ENCODE results near the gene FBXO38. TPM values are rescaled to one million over a fixed set of nuclear protein-coding genes. Genes with fewer than 3 reads are reported as not detected.

Gene FBXO38
- total RNA-seq, 8 experiments from 2014 or later, result 28.0 to 62.0 (median 37.5) TPM

DNA sequence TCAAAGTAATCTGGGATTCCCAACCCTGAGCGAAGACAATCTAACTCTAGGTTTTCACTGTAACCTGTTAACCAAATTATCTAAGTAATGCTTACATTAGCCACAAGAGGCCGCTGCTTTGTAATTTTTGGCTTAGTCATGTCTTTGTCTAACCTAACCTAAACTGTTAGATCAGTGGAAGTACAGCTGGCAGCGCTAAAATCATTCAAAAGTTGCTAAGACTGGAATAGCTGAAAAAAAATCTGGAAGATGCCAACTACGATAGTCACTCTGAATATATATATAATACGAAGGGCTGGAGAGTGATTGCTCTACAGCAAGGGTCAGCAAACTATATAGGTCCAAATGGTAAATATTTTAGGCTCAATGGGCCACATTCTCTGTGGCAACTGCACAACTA is 60.2 kb downstream of the FBXO38 start:
- in situ Hi-C loops (cut with MboI; ENCODE audit: low pct_unique_long_range_greater_than_20kb in 2 of 9, low sequenced_read_pairs in 9 of 9, unreplicated experiment in 9 of 9), result loop anchor here in 5 of 9 experiments (10.0 to 25.0 kb wide), 5 partner anchors 281 to 668 kb away; no protein-coding TSS in a partner anchor
- ATAC-seq (replicated peaks in 6 of 8), result peak; percentile 55 to 84 (median 74)
- Histone ChIP-seq H3K4me3 (no peak overlapping the region), H3K4me1 (replicated peaks in 1 of 2) (no peaks in the 10 kb centered on the region), H3K27ac (no peak overlapping the region)
- 9 to 50% (median 30%) methylated on average over 1 to 5 of the region's 5 CpGs; no CpG with 5 or more reads in 1 of the 10 experiments for WGBS, 10 experiments

DNA sequence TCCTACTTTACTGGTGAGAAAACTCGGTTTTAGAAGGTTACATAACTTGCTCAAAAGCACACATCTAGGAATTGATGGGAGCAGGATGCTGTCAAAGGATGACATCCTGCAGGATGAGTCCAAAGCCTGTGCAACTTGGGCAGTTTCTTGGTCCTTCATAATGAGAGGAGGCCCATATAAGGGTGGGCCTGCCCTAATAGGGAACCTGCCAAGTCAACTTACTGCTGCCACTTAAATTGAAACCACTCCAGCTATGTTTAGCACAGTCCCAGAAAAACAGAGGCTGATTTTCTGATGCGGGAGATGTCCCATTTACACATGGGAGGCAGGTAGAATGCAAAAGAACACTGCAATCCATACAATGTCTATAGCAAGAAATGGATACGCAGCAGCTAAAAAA is 61.8 kb downstream of the FBXO38 start:
- no peak overlapping the region for H3K27ac ChIP-seq
- no peak overlapping the region for H3K4me3 ChIP-seq
- in situ Hi-C loops (cut with MboI; ENCODE audit: low pct_unique_long_range_greater_than_20kb in 2 of 9, low sequenced_read_pairs in 9 of 9, unreplicated experiment in 9 of 9), result loop anchor here in 5 of 9 experiments (10.0 to 25.0 kb wide), 5 partner anchors 279 to 667 kb away; no protein-coding TSS in a partner anchor
- ATAC-seq (replicated peaks in 6 of 8), result peak in 1 of 8 experiments; percentile 25
- WGBS, 10 experiments, result 63 to 100% (median 89%) methylated on average over 1 to 3 of the region's 3 CpGs; no CpG with 5 or more reads in 1 of the 10 experiments
- H3K4me1 ChIP-seq (replicated peaks in 1 of 2), result no peaks in the 10 kb centered on the region

DNA sequence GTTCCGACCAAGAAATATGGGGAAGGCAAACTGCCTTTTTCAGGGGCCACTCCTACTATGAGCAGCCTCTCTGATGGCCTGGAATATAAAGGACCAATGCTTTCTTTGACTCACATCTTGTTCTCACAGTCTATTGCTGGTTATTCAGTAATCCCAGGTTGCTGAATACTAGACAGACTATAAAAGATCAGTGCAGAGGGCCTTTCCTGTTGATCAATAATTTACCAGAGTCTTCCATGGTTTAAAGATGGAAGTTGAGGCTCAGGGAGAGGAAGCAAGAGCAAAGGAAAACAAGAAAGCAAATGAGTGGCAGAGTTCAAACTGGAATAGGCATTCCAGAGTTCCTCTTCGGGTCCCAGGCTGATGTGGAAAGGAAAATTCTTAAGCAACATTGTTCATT is 62.9 kb downstream of the FBXO38 start:
- Histone ChIP-seq H3K4me3 (no peak overlapping the region), H3K4me1 (replicated peaks in 1 of 2) (no peaks in the 10 kb centered on the region), H3K27ac (no peak overlapping the region)
- in situ Hi-C loops (cut with MboI; ENCODE audit: low pct_unique_long_range_greater_than_20kb in 2 of 9, low sequenced_read_pairs in 9 of 9, unreplicated experiment in 9 of 9), result loop anchor here in 5 of 9 experiments (10.0 to 25.0 kb wide), 5 partner anchors 278 to 666 kb away; no protein-coding TSS in a partner anchor
- 38 to 100% (median 67%) methylated on average over 1 to 2 of the region's 2 CpGs; no CpG with 5 or more reads in 2 of the 10 experiments for WGBS, 10 experiments
- ATAC-seq (replicated peaks in 6 of 8), result no peak

DNA sequence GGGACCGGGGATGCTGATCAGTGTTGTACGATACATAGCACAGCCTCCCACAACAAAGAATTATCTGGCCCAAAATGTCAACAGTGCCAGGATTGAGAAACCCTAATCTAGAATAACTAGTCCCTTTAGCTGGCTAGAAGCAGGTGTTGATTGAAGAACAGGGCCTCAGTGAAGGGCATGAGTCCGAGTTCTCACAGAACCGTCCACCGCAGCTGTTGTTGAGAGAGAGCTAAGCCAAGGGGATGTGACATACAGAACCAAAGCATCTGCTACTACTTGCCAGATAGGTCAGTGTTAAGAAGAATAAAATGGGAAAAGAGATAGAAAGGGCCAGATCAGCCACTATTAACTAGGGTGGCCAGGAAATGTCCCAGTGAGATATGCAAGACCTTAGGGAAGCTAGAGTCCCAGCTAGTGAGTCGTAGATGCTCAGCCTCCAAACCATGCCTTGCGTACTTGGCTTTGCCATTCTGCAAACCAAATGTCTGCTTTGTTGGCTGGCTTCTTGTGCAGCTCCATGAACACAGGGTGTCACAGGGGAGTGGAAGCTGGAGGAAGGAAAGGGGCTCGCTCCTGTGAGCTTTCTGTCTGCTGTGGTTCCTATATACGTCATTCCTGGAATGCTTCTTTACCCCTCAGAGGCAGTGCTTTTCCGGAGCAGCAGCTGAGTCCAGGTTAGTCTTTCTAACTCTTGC is 68.9 kb downstream of the FBXO38 start:
- ATAC-seq (replicated peaks in 6 of 8), result no peak
- in situ Hi-C loops (cut with MboI; ENCODE audit: low pct_unique_long_range_greater_than_20kb in 2 of 9, low sequenced_read_pairs in 9 of 9, unreplicated experiment in 9 of 9), result loop anchor here in 1 of 9 experiments (25.0 kb wide), 1 partner anchor 235 kb away; no protein-coding TSS in a partner anchor
- WGBS, 10 experiments, result 67 to 100% (median 88%) methylated on average over 1 to 10 of the region's 10 CpGs; no CpG with 5 or more reads in 1 of the 10 experiments
- Histone ChIP-seq H3K27ac (no peak overlapping the region), H3K4me1 (replicated peaks in 1 of 2) (peaks cover 0 to 2% of the 10 kb centered on the region in 2 donors), H3K4me3 (no peak overlapping the region)

DNA sequence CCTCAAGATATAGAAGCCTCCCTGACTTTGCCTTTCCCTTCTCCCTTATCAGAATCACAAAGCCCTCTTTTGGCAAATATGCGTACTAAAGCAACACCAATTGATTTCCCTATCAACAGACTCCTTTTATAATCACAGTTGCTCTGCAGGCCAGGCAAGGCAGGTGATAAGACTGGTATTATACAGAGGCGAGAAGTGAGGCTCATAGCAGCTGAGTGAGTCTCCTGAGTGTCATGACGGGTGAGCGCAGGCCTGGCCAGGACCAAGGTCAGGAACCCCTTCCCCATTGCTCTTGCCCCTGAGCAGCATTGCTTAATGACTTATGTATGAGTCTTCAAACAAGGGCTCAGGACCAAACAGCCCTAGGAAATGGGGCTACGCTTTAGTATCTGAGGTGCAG is 70.8 kb downstream of the FBXO38 start:
- ATAC-seq (replicated peaks in 6 of 8), result no peak
- in situ Hi-C loops (cut with MboI; ENCODE audit: low pct_unique_long_range_greater_than_20kb in 2 of 9, low sequenced_read_pairs in 9 of 9, unreplicated experiment in 9 of 9), result loop anchor here in 1 of 9 experiments (25.0 kb wide), 1 partner anchor 233 kb away; no protein-coding TSS in a partner anchor

DNA sequence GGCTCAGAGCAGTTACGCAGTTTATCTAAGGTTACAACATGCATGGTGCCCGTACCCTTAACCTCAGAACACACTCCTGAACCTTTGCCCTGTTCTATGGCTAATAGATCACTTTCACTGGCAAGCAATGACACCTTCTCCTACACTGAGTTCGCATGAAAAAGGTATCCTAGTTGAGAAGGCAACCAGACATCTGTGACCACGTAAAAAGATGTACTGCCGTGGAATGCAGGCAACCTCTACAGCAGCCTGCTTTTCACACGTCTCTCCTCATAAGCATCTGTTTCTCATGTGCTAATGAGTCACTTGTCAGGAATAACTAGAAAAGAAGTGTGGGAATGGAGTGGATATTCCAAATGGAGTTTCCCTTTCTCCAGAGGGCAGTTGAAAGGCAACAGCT is 71.4 kb downstream of the FBXO38 start:
- ATAC-seq (replicated peaks in 6 of 8), result peak; percentile 49 to 82 (median 70)
- 10 to 83% (median 57%) methylated on average over 1 to 5 of the region's 6 CpGs; no CpG with 5 or more reads in 2 of the 10 experiments for WGBS, 10 experiments
- in situ Hi-C loops (cut with MboI; ENCODE audit: low pct_unique_long_range_greater_than_20kb in 2 of 9, low sequenced_read_pairs in 9 of 9, unreplicated experiment in 9 of 9), result loop anchor here in 1 of 9 experiments (25.0 kb wide), 1 partner anchor 232 kb away; no protein-coding TSS in a partner anchor
- Histone ChIP-seq H3K4me3 (no peak overlapping the region), H3K27ac (no peak overlapping the region), H3K4me1 (replicated peaks in 1 of 2) (peaks cover 0 to 2% of the 10 kb centered on the region in 2 donors)

More for the DNA sequence above, 70.8 kb downstream of the FBXO38 start:
- 69 to 100% (median 81%) methylated on average over 1 to 5 of the region's 5 CpGs for WGBS, 10 experiments
- Histone ChIP-seq H3K27ac (no peak overlapping the region), H3K4me3 (no peak overlapping the region), H3K4me1 (replicated peaks in 1 of 2) (peaks cover 0 to 2% of the 10 kb centered on the region in 2 donors)

DNA sequence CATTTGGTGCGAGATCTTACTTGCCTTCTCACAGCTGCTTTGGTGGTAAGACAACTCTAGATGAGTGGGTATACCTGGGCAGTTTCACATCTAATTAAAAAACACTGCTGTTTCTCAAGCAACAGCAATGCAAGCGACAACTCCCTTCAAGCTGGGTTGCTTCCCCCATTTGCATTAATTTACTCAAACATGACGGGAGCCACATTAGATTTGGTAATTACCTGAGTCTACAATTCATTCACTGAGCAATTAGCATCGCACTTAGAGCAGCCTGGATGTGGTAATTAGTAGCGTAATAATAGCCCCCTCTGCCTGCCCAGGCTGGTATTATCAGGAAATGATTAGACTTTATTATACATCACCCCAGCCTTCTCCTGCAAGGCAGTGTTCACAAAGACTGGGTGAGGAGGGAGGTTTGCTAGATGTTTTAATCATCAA is 73.4 kb downstream of the FBXO38 start:
- Histone ChIP-seq H3K27ac (no peak overlapping the region), H3K4me1 (replicated peaks in 1 of 2) (peaks cover 0 to 2% of the 10 kb centered on the region in 2 donors), H3K4me3 (no peak overlapping the region)
- in situ Hi-C loops (cut with MboI; ENCODE audit: low pct_unique_long_range_greater_than_20kb in 2 of 9, low sequenced_read_pairs in 9 of 9, unreplicated experiment in 9 of 9), result loop anchor here in 1 of 9 experiments (25.0 kb wide), 1 partner anchor 230 kb away; no protein-coding TSS in a partner anchor
- ATAC-seq (replicated peaks in 6 of 8), result peak in 3 of 8 experiments; percentile 60 to 89 (median 73)
- WGBS, 10 experiments, result 0 to 100% (median 64%) methylated on average over 1 to 4 of the region's 5 CpGs; no CpG with 5 or more reads in 1 of the 10 experiments

DNA sequence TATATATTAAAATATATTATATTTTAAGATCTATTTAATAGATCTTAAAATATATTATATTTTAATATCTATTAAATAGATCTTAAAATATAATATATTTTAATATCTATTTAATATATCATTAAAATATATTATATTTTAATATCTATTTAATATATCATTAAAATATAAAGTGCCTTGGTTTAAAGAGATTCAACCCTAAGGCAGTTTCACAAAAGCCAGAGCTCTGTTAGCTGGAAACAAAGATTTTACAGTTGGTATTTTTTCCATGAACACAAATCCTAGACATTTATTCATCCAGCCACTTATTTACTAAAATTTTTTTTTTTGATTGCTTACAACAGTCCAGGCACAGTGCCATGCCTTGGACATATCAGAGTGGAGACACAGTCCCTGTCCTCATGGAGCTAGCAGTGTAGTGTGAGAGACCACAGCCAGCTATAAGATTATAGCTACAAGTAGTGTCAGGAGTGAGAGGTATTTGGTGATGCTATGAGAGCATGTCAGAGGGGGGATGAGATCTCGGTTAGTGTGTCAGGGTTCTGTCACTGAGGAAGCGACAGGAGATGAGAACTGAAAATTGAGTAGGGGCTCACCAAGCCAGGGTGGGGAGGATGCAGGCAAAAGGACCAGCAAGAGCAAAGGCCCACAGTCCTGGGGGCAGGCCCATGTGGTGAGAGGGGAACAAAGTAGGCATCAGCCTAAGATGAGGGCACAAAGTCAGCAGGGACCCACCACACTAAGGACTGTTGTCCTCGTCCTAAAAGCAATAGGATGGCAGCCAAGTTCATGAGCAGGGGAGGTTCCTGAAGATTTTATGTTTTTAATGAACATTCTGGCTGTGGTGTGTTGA is 74.5 kb downstream of the FBXO38 start:
- Histone ChIP-seq H3K27ac (no peak overlapping the region), H3K4me3 (no peak overlapping the region), H3K4me1 (replicated peaks in 1 of 2) (peaks cover 0 to 2% of the 10 kb centered on the region in 2 donors)
- in situ Hi-C loops (cut with MboI; ENCODE audit: low pct_unique_long_range_greater_than_20kb in 2 of 9, low sequenced_read_pairs in 9 of 9, unreplicated experiment in 9 of 9), result loop anchor here in 1 of 9 experiments (25.0 kb wide), 1 partner anchor 229 kb away; no protein-coding TSS in a partner anchor
- WGBS, 10 experiments, result 40 to 93% (median 74%) methylated on average over 1 to 3 of the region's 3 CpGs; no CpG with 5 or more reads in 3 of the 10 experiments
- ATAC-seq (replicated peaks in 6 of 8), result no peak

DNA sequence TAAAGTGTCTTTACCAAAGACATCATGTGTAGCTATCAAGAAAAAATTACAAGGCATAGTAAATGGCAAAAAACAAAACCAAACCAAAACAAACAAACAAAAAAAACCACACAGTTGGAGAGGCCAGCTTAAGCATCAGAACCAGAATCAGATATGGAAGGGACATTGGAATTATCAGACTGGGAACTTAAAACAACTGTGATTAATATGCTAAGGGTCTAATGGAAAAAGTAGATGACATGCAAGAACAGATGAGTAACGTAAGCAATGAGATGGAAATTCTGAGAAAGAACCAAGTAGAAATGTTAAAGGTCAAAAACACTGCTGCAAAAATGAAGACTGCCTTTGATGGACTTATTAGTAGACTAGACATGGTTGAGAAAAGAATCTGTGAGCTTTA is 75.9 kb downstream of the FBXO38 start:
- WGBS, 10 experiments, result 35 to 100% (median 87%) methylated on average over 1 of the region's 1 CpG
- in situ Hi-C loops (cut with MboI; ENCODE audit: low pct_unique_long_range_greater_than_20kb in 2 of 9, low sequenced_read_pairs in 9 of 9, unreplicated experiment in 9 of 9), result loop anchor here in 1 of 9 experiments (25.0 kb wide), 1 partner anchor 228 kb away; no protein-coding TSS in a partner anchor
- ATAC-seq (replicated peaks in 6 of 8), result no peak

DNA sequence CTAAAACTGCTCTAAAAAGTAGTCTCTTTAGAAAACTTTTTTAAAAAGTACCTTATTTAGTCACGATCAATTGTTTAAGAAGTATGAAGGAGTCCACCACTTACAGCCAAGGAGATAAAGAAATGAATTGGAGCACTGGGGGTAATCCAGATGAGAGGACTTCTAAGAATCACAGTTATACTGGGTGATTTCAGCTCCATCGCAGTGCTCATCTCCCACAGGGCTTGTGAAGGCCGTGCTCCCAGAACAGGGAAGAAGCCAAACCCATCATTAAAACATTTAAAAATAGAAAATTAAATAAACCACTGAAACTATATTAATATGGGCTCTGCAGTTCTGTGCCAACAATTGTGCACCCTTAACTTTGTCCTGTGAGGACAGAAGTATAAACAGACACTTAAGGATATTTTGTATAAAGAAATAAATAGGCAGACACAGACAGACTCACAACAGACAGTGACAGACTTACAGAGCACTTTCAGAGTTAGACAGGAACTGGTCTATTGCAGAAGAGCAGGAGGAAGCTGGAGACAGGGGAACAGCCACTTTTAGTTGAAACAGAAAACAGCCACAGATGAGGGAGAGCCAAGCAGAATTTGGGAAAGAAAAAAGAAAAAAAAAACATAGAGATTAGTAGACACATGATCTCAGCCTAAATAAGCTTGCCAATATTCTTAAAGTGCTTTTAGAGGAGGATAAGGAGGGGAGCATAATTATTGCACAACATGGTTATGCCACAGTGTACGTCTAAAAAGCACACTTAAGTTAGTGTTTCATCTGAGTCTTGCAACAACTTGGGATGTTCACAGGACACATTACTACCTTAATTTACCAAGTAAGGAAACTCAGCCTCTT is 81.8 kb downstream of the FBXO38 start:
- H3K4me3 ChIP-seq, result no peak overlapping the region
- no peak overlapping the region for H3K27ac ChIP-seq
- no peak for ATAC-seq (replicated peaks in 6 of 8)
- in situ Hi-C loops (cut with MboI; ENCODE audit: low pct_unique_long_range_greater_than_20kb in 2 of 9, low sequenced_read_pairs in 9 of 9, unreplicated experiment in 9 of 9), result loop anchor here in 1 of 9 experiments (25.0 kb wide), 1 partner anchor 222 kb away; no protein-coding TSS in a partner anchor
- 16 to 94% (median 71%) methylated on average over 1 to 4 of the region's 4 CpGs for WGBS, 10 experiments
- no peaks in the 10 kb centered on the region for H3K4me1 ChIP-seq (replicated peaks in 1 of 2)

More for the DNA sequence above, 75.9 kb downstream of the FBXO38 start:
- Histone ChIP-seq H3K4me1 (replicated peaks in 1 of 2) (peaks cover 0 to 2% of the 10 kb centered on the region in 2 donors), H3K27ac (no peak overlapping the region), H3K4me3 (no peak overlapping the region)

DNA sequence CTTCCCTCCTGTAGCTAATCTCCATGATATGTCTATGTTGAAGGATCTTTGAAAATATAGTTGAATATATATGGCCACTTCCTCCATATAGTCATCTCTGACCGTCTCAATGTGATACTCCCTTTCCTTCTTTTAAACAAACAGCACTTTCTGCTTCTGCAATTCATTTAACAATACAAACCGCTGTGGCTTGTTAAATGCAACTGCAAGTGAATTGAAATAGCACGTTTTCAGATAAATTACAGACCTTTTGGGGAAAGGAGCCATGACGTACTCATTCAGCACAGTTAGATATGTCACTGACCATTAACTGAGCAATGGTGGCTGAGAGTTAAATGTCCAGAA is 82.5 kb downstream of the FBXO38 start:
- no peaks in the 10 kb centered on the region for H3K4me1 ChIP-seq (replicated peaks in 1 of 2)
- no peak for ATAC-seq (replicated peaks in 6 of 8)
- WGBS, 10 experiments, result 20 to 100% (median 64%) methylated on average over 1 to 4 of the region's 4 CpGs; no CpG with 5 or more reads in 2 of the 10 experiments
- no peak overlapping the region for H3K4me3 ChIP-seq
- H3K27ac ChIP-seq, result no peak overlapping the region
- in situ Hi-C loops (cut with MboI; ENCODE audit: low pct_unique_long_range_greater_than_20kb in 2 of 9, low sequenced_read_pairs in 9 of 9, unreplicated experiment in 9 of 9), result loop anchor here in 1 of 9 experiments (25.0 kb wide), 1 partner anchor 221 kb away; no protein-coding TSS in a partner anchor

DNA sequence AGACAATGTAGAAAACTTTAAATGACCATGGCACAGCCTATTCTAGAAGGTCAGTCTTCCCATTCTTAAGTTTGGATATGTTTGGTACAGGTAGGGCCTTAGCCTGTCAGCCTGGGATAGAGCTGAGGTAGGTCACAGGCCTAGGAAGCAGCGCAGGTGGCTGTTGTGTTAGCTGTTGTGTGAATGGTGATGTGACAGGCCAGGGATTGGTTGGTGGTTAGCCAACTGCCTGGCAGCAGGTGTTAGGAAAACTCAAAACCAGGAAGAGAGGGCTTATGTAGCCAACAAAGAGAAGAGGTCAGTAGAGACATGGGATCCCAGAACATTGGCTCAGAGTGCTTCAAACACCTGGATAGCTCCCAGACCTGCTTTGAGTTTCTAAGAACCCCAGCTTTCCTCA is 84.2 kb downstream of the FBXO38 start:
- H3K4me1 ChIP-seq (replicated peaks in 1 of 2), result no peaks in the 10 kb centered on the region
- ATAC-seq (replicated peaks in 6 of 8), result no peak
- in situ Hi-C loops (cut with MboI; ENCODE audit: low pct_unique_long_range_greater_than_20kb in 2 of 9, low sequenced_read_pairs in 9 of 9, unreplicated experiment in 9 of 9), result loop anchor here in 1 of 9 experiments (25.0 kb wide), 1 partner anchor 219 kb away; no protein-coding TSS in a partner anchor
- H3K27ac ChIP-seq, result no peak overlapping the region
- WGBS, 10 experiments, result no CpG with 5 or more reads among the region's 1 CpG
- H3K4me3 ChIP-seq, result no peak overlapping the region
